Endothelial cell (in vitro differentiated cells): Measurements from ENCODE around the gene CACNA2D3. TPM values are rescaled to one million over a fixed set of nuclear protein-coding genes. Genes with fewer than 3 reads are reported as not detected.

ENCODE experiments used
- DNase-seq: peaks from one replicate; pipeline ENCODE4 v3.0.0; 2021; ENCODE audit warnings: low spot score
- H3K27ac Mint-ChIP-seq: one replicate; pipeline ENCODE4 v1.8.0; 2021; ENCODE audit warnings: mixed read lengths, inconsistent platforms; ENCODE audit not compliant: unreplicated experiment
- H3K27me3 Mint-ChIP-seq: one replicate; pipeline ENCODE4 v1.8.0; 2021; ENCODE audit warnings: mild to moderate bottlenecking, moderate library complexity, mixed read lengths, inconsistent platforms; ENCODE audit not compliant: unreplicated experiment
- H3K36me3 Mint-ChIP-seq: one replicate; pipeline ENCODE4 v1.8.0; 2021; ENCODE audit warnings: mild to moderate bottlenecking, low read depth, mixed read lengths, inconsistent platforms; ENCODE audit not compliant: unreplicated experiment
- H3K4me1 Mint-ChIP-seq: one replicate; pipeline ENCODE4 v1.8.0; 2021; ENCODE audit warnings: mild to moderate bottlenecking, mixed read lengths, inconsistent platforms; ENCODE audit not compliant: unreplicated experiment
- H3K4me3 Mint-ChIP-seq: one replicate; pipeline ENCODE4 v1.8.0; 2021; ENCODE audit warnings: mild to moderate bottlenecking, mixed read lengths, inconsistent platforms; ENCODE audit not compliant: unreplicated experiment
- H3K9me3 Mint-ChIP-seq: one replicate; pipeline ENCODE4 v1.8.0; 2021; ENCODE audit warnings: mixed read lengths, inconsistent platforms; ENCODE audit not compliant: unreplicated experiment
- total RNA-seq: library from RNA; stranded (reverse); fragmentation: NEBNext Ultra II Directional; extraction: Animal tissue kit (Norgen Biotek cat#: 25700); gene quantifications from one replicate; pipeline ENCODE4 v1.2.1, GENCODE V29; 2021; ENCODE audit not compliant: unreplicated experiment
- TF ChIP-seq, protein P1 (sequence below): fragments of 200-600 bp; sonication (generic); IDR thresholded peaks from one replicate; pipeline ENCODE4 v1.5.0; 2021; ENCODE audit warnings: antibody characterized with exemption; ENCODE audit not compliant: unreplicated experiment

CACNA2D3 gene
- total RNA-seq, 1 donor from 2014 or later, result 0.46 TPM

- TF ChIP-seq, protein P1, sequence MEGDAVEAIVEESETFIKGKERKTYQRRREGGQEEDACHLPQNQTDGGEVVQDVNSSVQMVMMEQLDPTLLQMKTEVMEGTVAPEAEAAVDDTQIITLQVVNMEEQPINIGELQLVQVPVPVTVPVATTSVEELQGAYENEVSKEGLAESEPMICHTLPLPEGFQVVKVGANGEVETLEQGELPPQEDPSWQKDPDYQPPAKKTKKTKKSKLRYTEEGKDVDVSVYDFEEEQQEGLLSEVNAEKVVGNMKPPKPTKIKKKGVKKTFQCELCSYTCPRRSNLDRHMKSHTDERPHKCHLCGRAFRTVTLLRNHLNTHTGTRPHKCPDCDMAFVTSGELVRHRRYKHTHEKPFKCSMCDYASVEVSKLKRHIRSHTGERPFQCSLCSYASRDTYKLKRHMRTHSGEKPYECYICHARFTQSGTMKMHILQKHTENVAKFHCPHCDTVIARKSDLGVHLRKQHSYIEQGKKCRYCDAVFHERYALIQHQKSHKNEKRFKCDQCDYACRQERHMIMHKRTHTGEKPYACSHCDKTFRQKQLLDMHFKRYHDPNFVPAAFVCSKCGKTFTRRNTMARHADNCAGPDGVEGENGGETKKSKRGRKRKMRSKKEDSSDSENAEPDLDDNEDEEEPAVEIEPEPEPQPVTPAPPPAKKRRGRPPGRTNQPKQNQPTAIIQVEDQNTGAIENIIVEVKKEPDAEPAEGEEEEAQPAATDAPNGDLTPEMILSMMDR, result no peak
- H3K27ac Mint-ChIP-seq, result no peak overlapping the region
- no peak overlapping the region for H3K4me3 Mint-ChIP-seq
- H3K27me3 Mint-ChIP-seq, result peaks cover 1% of the 10 kb centered on the region
- H3K36me3 Mint-ChIP-seq, result no peaks in the 10 kb centered on the region
- no peak for DNase-seq
- no peaks in the 10 kb centered on the region for H3K4me1 Mint-ChIP-seq
- H3K9me3 Mint-ChIP-seq, result no peaks in the 10 kb centered on the region
Observed at GRCh38 chr3:54837964-54838363, 715.6 kb downstream of the CACNA2D3 start.

GRCh38 chr3:54841471-54841870 is 719.1 kb downstream of the CACNA2D3 start:
- DNase-seq, result no peak
- TF ChIP-seq, protein P1, result no peak
- no peaks in the 10 kb centered on the region for H3K4me1 Mint-ChIP-seq
- H3K4me3 Mint-ChIP-seq, result no peak overlapping the region
- no peak overlapping the region for H3K27ac Mint-ChIP-seq
- H3K9me3 Mint-ChIP-seq, result no peaks in the 10 kb centered on the region
- peaks cover 2% of the 10 kb centered on the region for H3K27me3 Mint-ChIP-seq
- H3K36me3 Mint-ChIP-seq, result no peaks in the 10 kb centered on the region

DNA sequence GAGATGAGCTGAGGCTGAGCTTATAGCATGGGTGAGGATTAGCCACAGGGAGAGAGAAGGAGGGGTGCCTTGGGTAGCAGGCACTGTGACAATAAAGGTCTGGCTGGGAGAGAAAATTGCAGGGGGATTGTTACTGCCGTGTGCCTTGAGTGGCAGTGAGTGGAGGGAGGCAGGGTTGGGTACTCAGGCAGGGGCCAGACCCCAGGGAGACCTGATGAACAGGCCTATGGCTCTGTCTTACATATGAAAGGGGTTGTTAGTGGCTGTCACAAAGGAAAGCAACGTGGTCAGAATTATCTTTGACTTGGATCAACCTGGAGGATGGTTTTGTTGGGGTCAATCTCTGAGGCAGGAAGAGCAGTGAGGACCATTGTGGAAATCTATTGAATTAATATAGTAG is 721.0 kb downstream of the CACNA2D3 start:
- Mint-ChIP-seq H3K27ac (no peak overlapping the region), H3K4me3 (no peak overlapping the region), H3K9me3 (no peaks in the 10 kb centered on the region), H3K27me3 (peaks cover 2% of the 10 kb centered on the region), H3K4me1 (no peaks in the 10 kb centered on the region), H3K36me3 (no peaks in the 10 kb centered on the region)
- TF ChIP-seq, protein P1, result no peak
- DNase-seq, result no peak

DNA sequence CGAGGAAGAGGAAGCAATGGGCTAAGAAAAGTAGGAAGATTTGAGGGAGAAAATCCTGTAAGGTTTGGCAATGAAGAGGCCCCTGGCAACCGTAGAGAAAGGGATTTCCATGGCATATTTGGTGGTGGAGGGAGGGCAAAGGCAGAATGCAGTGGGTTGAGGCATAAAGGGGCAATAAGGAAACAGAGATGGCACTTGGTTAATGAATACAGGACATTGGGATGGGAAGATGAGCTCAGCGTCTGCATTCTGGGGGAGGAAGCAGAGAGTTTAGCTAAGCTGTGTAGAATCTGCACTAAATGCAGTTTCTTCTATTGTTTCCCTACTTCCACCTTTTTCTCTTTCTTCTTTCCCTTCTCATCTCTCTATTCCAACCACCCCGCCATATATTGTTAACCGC is 721.9 kb downstream of the CACNA2D3 start:
- Mint-ChIP-seq H3K27ac (no peak overlapping the region), H3K4me1 (no peaks in the 10 kb centered on the region), H3K4me3 (no peak overlapping the region), H3K27me3 (peaks cover 2% of the 10 kb centered on the region), H3K9me3 (no peaks in the 10 kb centered on the region), H3K36me3 (no peaks in the 10 kb centered on the region)
- TF ChIP-seq, protein P1, result no peak
- DNase-seq, result no peak

DNA sequence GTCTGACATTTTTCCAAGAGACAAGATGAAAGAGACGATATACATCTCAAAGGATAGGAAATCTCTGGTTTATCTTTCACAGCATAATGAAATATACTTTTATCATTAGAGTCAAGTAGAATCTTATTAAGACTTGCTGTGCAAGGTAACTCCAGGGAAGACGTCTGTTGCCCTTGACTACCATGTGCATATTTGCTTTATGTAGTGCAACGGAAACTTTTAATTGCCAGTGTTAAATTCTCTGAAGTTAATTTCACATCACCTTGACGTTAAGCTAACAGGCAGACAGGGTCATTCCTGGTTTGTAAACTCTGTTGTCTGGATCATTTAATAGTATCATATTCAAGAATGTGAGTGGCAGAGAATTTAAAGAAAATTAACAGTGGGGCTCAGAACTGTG is 722.7 kb downstream of the CACNA2D3 start:
- Mint-ChIP-seq H3K36me3 (no peaks in the 10 kb centered on the region), H3K4me1 (no peaks in the 10 kb centered on the region), H3K9me3 (no peaks in the 10 kb centered on the region), H3K27me3 (peaks cover 2% of the 10 kb centered on the region), H3K4me3 (no peak overlapping the region), H3K27ac (no peak overlapping the region)
- TF ChIP-seq, protein P1, result no peak
- DNase-seq, result no peak
